ENCODE results near the gene DLX5.

DNA sequence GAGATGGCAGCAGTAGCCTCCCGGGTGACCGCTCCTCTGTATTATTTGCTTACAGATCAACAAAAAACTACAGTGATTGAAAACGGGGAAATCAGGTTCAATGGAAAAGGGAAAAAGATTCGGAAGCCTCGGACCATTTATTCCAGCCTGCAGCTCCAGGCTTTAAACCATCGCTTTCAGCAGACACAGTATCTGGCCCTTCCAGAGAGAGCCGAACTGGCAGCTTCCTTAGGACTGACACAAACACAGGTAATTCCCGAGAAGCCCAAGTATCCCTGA, 17.1 kb downstream of the DLX5 start:
- TF ChIP-seq, protein P1, sequence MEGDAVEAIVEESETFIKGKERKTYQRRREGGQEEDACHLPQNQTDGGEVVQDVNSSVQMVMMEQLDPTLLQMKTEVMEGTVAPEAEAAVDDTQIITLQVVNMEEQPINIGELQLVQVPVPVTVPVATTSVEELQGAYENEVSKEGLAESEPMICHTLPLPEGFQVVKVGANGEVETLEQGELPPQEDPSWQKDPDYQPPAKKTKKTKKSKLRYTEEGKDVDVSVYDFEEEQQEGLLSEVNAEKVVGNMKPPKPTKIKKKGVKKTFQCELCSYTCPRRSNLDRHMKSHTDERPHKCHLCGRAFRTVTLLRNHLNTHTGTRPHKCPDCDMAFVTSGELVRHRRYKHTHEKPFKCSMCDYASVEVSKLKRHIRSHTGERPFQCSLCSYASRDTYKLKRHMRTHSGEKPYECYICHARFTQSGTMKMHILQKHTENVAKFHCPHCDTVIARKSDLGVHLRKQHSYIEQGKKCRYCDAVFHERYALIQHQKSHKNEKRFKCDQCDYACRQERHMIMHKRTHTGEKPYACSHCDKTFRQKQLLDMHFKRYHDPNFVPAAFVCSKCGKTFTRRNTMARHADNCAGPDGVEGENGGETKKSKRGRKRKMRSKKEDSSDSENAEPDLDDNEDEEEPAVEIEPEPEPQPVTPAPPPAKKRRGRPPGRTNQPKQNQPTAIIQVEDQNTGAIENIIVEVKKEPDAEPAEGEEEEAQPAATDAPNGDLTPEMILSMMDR (IDR thresholded peaks at IDR 0.05), result no peak
- TF ChIP-seq POLR2A (IDR thresholded peaks at IDR 0.05) (no peak), EP300 (IDR thresholded peaks at IDR 0.05) (no peak)
